ENCODE results near the gene ATXN1.

ATXN1 gene

DNA sequence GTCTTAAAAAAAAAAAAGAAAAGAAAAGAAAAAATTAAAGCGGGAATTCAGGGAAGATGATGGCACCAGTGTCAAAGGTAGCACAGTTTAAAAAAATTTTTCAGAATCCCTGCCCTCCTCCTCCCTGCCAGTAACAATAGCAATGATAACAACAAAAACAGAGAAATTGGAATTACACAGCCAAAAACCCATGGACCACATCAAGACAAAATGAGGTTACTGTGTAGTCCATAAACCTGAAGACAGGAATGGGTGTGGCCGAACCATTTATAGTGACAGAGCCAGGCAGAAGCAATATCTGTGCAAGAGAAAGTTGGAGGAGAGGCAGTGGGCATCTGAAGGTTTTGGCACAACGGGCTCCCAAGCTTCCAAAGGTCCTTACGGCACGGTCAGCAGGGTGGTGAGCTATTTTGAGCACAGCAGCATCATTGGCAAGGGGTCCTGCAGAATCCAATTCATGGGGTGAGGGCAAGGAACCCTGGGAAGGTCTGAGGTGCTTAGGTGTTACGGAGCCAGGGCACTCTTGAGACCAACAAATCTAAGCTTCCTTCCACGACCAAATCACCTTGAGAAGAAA is 320.5 kb downstream of the ATXN1 start:
- TF ChIP-seq, protein P1, sequence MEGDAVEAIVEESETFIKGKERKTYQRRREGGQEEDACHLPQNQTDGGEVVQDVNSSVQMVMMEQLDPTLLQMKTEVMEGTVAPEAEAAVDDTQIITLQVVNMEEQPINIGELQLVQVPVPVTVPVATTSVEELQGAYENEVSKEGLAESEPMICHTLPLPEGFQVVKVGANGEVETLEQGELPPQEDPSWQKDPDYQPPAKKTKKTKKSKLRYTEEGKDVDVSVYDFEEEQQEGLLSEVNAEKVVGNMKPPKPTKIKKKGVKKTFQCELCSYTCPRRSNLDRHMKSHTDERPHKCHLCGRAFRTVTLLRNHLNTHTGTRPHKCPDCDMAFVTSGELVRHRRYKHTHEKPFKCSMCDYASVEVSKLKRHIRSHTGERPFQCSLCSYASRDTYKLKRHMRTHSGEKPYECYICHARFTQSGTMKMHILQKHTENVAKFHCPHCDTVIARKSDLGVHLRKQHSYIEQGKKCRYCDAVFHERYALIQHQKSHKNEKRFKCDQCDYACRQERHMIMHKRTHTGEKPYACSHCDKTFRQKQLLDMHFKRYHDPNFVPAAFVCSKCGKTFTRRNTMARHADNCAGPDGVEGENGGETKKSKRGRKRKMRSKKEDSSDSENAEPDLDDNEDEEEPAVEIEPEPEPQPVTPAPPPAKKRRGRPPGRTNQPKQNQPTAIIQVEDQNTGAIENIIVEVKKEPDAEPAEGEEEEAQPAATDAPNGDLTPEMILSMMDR (conservative IDR thresholded peaks at IDR 0.05; ENCODE audit: low read depth, low read length), result no peak
- no peak overlapping the region for H3K4me3 ChIP-seq (ENCODE audit: low read length)
- DNase-seq (ENCODE audit: low read depth), result no peak

DNA sequence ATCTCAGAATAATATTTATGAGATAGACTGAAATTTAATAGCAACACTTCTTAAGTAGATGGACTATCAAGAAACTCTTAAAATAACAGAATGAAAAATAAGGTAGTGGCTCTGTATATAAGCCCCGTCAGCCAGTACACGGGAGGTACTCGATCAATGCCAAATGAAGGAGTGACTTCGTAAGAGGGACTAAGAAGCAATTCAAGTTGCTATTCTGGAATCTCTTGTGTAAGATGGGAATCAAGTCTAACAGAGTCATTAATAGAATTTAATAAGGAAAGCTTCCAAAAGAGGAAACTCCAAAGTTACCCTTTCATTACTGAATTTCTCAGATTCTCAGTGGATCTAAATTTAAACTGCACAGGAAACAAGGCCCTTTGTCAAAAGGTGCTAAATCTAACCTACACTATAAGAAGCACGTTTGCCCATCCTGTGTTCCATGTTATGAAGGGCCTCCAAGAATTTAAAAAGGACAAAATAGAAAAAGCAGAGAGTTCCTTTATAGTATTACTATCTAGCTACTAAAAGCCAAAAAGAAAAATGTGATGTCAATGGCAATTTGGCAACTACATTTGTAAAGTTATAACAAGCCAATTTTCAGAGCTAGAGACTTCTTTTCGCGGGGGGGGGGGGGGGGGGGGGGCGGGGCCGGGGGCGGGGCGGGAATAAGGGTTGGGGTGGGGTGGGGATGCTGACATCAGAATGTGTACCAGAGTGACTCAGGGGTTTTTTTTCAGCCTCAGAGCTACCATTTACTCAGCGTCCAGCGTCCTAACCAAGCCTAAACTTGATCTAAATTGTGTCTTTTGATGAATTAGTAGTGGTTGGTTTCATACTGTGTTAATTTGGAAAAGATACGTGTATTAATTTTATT is 322.3 kb downstream of the ATXN1 start:
- no peak overlapping the region for H3K4me3 ChIP-seq (ENCODE audit: low read length)
- TF ChIP-seq, protein P1 (conservative IDR thresholded peaks at IDR 0.05; ENCODE audit: low read depth, low read length), result no peak
- DNase-seq (ENCODE audit: low read depth), result no peak

- DNase-seq (ENCODE audit: low read depth), result no peak
- TF ChIP-seq, protein P1 (conservative IDR thresholded peaks at IDR 0.05; ENCODE audit: low read depth, low read length), result no peak
Observed at GRCh38 chr6:16437984-16438383, 323.3 kb downstream of the ATXN1 start.

GRCh38 chr6:16437095-16437494 is 324.2 kb downstream of the ATXN1 start:
- TF ChIP-seq, protein P1 (conservative IDR thresholded peaks at IDR 0.05; ENCODE audit: low read depth, low read length), result no peak
- no peak for DNase-seq (ENCODE audit: low read depth)
- no peak overlapping the region for H3K4me3 ChIP-seq (ENCODE audit: low read length)

More at GRCh38 chr6:16437984-16438383, 323.3 kb downstream of the ATXN1 start:
- no peak overlapping the region for H3K4me3 ChIP-seq (ENCODE audit: low read length)

GRCh38 chr6:16436550-16436949 is 324.7 kb downstream of the ATXN1 start:
- TF ChIP-seq, protein P1 (conservative IDR thresholded peaks at IDR 0.05; ENCODE audit: low read depth, low read length), result no peak
- H3K4me3 ChIP-seq (ENCODE audit: low read length), result no peak overlapping the region
- no peak for DNase-seq (ENCODE audit: low read depth)

DNA sequence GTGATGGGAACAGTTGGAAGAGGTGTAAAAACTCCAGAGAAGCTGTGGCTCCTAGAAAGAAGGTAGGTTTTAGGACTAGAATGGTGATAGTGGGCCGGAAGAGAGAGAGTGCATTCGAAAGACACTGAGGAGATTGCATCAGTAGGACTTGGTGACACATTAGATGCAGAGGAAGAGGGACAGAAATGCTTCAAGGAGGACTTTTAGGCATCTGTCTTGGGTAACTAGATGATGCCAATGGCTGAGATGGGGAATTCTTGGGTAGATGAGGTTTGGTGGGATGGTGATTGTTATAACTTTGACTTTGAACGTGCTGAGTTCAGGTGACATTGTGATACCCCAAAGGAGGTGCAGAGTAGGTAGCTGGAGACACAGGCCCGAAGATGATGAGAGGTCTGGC is 326.4 kb downstream of the ATXN1 start:
- H3K4me3 ChIP-seq (ENCODE audit: low read length), result no peak overlapping the region
- TF ChIP-seq, protein P1 (conservative IDR thresholded peaks at IDR 0.05; ENCODE audit: low read depth, low read length), result no peak
- no peak for DNase-seq (ENCODE audit: low read depth)
